Rectal smooth muscle tissue (tissue), 1 donor: ENCODE data around the gene NUTF2.
A peak's percentile ranks its signal among the peaks of the same experiment; 100 is the strongest.
"Not testable (repeated sequence)": the region's sequence is repeated elsewhere in the genome, so short reads cannot be mapped to it uniquely, and the experiment has no call there.

Experiments used
- H3K27ac ChIP-seq: one replicate; pipeline ENCODE4 v1.7.0; 2013; ENCODE audit warnings: low read depth, low read length, inconsistent platforms
- H3K27me3 ChIP-seq: one replicate; pipeline ENCODE4 v1.7.0; 2013; ENCODE audit warnings: low read length; ENCODE audit not compliant: control insufficient read depth, insufficient read depth
- H3K36me3 ChIP-seq: one replicate; pipeline ENCODE4 v1.7.0; 2013; ENCODE audit warnings: low read length; ENCODE audit not compliant: control insufficient read depth, insufficient read depth
- H3K4me1 ChIP-seq: one replicate; pipeline ENCODE4 v1.7.0; 2013; ENCODE audit warnings: low read length; ENCODE audit not compliant: control insufficient read depth, insufficient read depth
- H3K4me3 ChIP-seq: one replicate; pipeline ENCODE4 v1.7.0; 2013; ENCODE audit warnings: low read length
- H3K9ac ChIP-seq: one replicate; pipeline ENCODE4 v1.7.0; 2013; ENCODE audit warnings: low read length

Gene NUTF2

DNA sequence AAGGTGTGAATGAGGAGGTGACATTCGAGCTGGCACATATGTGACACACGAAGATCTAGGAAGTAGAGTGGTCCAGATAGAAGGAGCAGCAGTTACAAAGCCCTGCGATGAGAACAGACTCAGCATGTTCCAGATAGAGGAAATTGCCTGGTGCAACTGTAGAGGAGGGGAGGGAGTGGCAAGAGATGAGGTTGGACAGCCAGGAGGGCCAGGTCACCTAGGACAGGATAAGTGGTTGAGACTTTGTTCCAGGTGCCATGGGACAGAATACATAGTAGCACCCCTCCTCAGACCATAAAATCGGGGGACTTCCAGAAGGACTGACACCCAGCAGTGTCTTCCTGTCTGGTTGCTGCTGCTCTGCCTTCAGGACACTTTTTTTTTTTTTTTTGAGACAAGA is 11.8 kb downstream of the NUTF2 start:
- Histone ChIP-seq H3K27ac (peak overlapping the region; percentile 43), H3K4me1 (peaks cover 22% of the 10 kb centered on the region), H3K9ac (no peak overlapping the region), H3K36me3 (peaks cover 3% of the 10 kb centered on the region), H3K27me3 (no peaks in the 10 kb centered on the region), H3K4me3 (no peak overlapping the region)

- Histone ChIP-seq H3K4me1 (peaks cover 25% of the 10 kb centered on the region), H3K4me3 (no peak overlapping the region), H3K36me3 (peaks cover 7% of the 10 kb centered on the region), H3K27me3 (no peaks in the 10 kb centered on the region), H3K9ac (no peak overlapping the region), H3K27ac (no peak overlapping the region)
Measured at GRCh38 chr16:67860589-67861398, 14.1 kb downstream of the NUTF2 start.

GRCh38 chr16:67861877-67862276 is 15.1 kb downstream of the NUTF2 start:
- H3K27me3 ChIP-seq, result no peaks in the 10 kb centered on the region
- peaks cover 7% of the 10 kb centered on the region for H3K36me3 ChIP-seq
- peaks cover 25% of the 10 kb centered on the region for H3K4me1 ChIP-seq
- H3K27ac ChIP-seq, result no peak overlapping the region
- no peak overlapping the region for H3K9ac ChIP-seq
- no peak overlapping the region for H3K4me3 ChIP-seq

DNA sequence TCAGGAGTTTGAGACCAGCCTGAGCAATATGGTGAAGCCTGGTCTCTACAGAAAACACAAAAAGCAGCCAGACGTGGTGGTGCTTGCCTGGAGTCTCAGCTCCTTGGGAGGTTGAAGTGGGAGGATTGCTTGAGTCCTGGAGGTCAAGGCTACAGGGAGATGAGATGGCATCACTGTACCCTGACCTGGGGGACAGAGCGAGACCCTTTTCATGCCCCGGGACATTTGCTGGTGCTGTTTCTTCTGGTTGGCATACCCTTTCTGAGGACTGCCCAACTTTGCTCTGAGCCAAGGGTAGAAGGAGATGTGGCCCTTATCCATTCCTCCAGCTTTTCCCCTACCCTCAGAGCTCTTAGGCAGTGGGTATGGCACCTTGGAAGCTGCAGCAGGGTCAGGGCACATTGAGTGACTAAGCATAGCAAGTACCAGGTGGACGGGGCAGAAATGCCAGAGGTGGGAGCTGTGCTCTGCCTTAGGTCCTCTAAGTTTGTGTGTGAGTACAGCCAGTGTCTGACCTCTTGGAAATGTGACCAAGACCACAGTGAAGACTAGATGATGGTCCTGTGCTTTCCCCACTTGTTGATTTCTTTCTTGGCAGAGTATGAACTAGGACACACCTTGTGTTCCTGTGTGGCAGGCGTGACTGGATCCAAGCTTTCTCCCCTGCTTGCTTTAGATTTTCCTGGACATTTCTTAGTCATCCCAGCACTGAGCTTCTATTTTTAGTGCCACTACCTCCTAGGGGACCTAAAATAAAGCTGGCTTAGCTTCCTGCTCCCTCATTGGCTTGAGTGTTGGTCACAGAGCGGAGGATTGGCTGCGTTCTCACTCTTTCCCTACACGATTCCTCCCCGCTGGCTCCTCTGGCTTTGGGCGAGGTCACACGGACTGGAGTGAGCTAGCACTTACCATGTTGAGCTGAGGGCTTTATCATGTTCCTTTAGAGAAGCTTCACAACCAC is 16.2 kb downstream of the NUTF2 start:
- Histone ChIP-seq H3K4me3 (no peak overlapping the region), H3K36me3 (peaks cover 7% of the 10 kb centered on the region), H3K27me3 (no peaks in the 10 kb centered on the region), H3K27ac (peak overlapping the region; percentile 78), H3K4me1 (peaks cover 16% of the 10 kb centered on the region), H3K9ac (no peak overlapping the region)

GRCh38 chr16:67864044-67864443 is 17.3 kb downstream of the NUTF2 start:
- Histone ChIP-seq H3K4me1 (peaks cover 11% of the 10 kb centered on the region), H3K27ac (peak overlapping the region; percentile 78), H3K36me3 (peaks cover 12% of the 10 kb centered on the region)
- not testable (repeated sequence) for H3K9ac ChIP-seq, H3K4me3 ChIP-seq, H3K27me3 ChIP-seq

- H3K27me3 ChIP-seq, result no peaks in the 10 kb centered on the region
- no peak overlapping the region for H3K4me3 ChIP-seq
- peaks cover 11% of the 10 kb centered on the region for H3K4me1 ChIP-seq
- H3K9ac ChIP-seq, result no peak overlapping the region
- H3K36me3 ChIP-seq, result peaks cover 12% of the 10 kb centered on the region
- H3K27ac ChIP-seq, result no peak overlapping the region
Measured at GRCh38 chr16:67864594-67864993, 17.9 kb downstream of the NUTF2 start.

GRCh38 chr16:67865318-67865717 is 18.6 kb downstream of the NUTF2 start:
- Histone ChIP-seq H3K4me1 (peaks cover 11% of the 10 kb centered on the region), H3K9ac (no peak overlapping the region), H3K27me3 (no peaks in the 10 kb centered on the region), H3K36me3 (peaks cover 12% of the 10 kb centered on the region), H3K27ac (no peak overlapping the region), H3K4me3 (no peak overlapping the region)

GRCh38 chr16:67868290-67868689 is 21.6 kb downstream of the NUTF2 start:
- Histone ChIP-seq H3K9ac (no peak overlapping the region), H3K4me3 (no peak overlapping the region), H3K36me3 (peaks cover 8% of the 10 kb centered on the region), H3K27ac (no peak overlapping the region), H3K27me3 (no peaks in the 10 kb centered on the region), H3K4me1 (peaks cover 8% of the 10 kb centered on the region)

DNA sequence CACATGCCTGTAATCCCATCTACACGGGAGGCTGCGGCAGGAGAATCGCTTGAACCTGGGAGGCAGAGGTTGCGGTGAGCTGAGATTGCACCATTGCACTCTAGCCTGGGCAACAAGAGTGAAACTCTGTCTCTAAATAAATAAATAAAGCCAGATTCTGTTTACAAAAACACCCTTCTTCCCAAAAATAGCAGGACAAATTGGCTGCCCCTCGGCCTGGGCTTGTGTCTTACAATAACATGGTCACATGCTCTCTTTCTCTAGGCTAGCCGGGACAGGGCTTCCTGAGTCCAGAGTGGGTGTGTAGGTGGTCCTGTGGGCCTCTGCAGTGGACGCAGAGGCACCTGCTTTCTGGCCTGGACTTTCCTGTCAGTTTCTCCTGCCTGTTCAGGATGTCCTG is 22.9 kb downstream of the NUTF2 start:
- Histone ChIP-seq H3K4me1 (peaks cover 11% of the 10 kb centered on the region), H3K27ac (no peak overlapping the region), H3K4me3 (no peak overlapping the region), H3K9ac (no peak overlapping the region), H3K27me3 (no peaks in the 10 kb centered on the region), H3K36me3 (peaks cover 8% of the 10 kb centered on the region)

GRCh38 chr16:67871256-67871655 is 24.5 kb downstream of the NUTF2 start:
- Histone ChIP-seq H3K27me3 (no peaks in the 10 kb centered on the region), H3K9ac (no peak overlapping the region), H3K36me3 (peaks cover 8% of the 10 kb centered on the region), H3K27ac (no peak overlapping the region), H3K4me1 (peaks cover 11% of the 10 kb centered on the region), H3K4me3 (no peak overlapping the region)

- Histone ChIP-seq H3K4me3 (peak overlapping the region; percentile 92), H3K4me1 (peaks cover 11% of the 10 kb centered on the region), H3K27me3 (no peaks in the 10 kb centered on the region), H3K27ac (peak overlapping the region; percentile 74), H3K36me3 (peaks cover 17% of the 10 kb centered on the region), H3K9ac (peak overlapping the region; percentile 40)
Measured at GRCh38 chr16:67872131-67872630, 25.4 kb downstream of the NUTF2 start.

DNA sequence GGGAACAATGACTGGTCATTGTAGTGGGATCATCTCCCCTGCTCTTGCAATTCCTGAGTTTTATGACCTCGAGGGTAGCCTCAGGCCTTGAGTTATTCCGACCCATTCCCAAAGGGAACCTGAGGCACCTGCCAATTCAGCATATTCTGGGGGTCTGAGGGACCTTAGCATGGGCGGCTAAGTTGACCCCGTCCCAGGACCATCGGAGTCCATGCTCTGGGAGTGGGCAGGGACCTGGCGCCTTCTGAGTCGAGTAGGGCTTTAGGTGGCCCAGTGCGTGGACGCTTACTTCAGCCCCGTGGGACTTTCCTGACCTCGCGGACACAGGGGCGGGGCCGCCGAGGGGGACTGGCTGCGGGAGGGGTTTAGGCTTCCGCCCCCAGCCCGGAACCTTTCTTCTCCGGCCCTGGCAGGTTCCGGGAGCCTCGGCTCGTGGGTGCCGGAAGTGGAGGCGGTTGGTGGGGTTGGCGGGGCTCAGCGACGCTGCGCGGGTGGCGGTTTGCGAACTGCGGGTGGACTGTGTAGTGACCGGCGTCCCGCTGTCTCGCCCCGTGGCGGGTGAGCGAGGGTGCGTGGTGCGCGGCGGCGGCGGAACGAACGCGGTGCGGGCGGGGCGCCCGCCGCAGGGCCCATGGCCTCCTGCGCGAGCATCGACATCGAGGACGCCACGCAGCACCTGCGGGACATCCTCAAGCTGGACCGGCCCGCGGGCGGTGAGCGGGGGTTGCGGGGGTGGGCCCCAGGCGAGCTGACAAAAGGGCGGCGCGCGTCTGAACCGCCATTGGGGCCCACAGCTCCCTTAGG is 26.1 kb downstream of the NUTF2 start, which contains the start of gene EDC4:
EDC4 (plus strand) TSS at position 422 of the 804 bp plus-strand sequence; CDS start at position 632, 210 bp downstream.
- peaks cover 23% of the 10 kb centered on the region for H3K36me3 ChIP-seq
- H3K27me3 ChIP-seq, result no peaks in the 10 kb centered on the region
- peak within 1 kb of the TSS; percentile 92 for H3K4me3 ChIP-seq
- H3K9ac ChIP-seq, result peak within 1 kb of the TSS; percentile 76
- H3K4me1 ChIP-seq, result peaks cover 11% of the 10 kb centered on the region
- H3K27ac ChIP-seq, result peak within 1 kb of the TSS; percentile 74
